ENCODE measurements around the gene ANKRD39. TPM values are rescaled to one million over a fixed set of nuclear protein-coding genes. Genes with fewer than 3 reads are reported as not detected.

The ANKRD39 gene
- total and polyA plus RNA-seq, 9 of the 15 experiments (the other 6 are each of a cell fraction or from before 2014, with no cell fraction given): 8.2 to 33.1 (median 23.8) TPM

GRCh38 chr2:96800061-96801004 is 57.5 kb downstream of the ANKRD39 start:
- H3K9me3 ChIP-seq (replicated peaks; ENCODE audit: control insufficient read depth, insufficient read depth, low read depth, low read length): no peaks in the 10 kb centered on the region
- peak overlapping the region in 1 of 2 experiments; percentile 43; a peak in 2 of 4 replicates for H3K9ac ChIP-seq (ENCODE audit: insufficient read depth in 1 of 2, low read depth in 2 of 2, low read length in 2 of 2)
- H2AFZ ChIP-seq (ENCODE audit: low read depth, low read length): no peak overlapping the region
- peak; percentile 39 for ATAC-seq
- peaks cover 0 to 10% of the 10 kb centered on the region in 2 experiments; a peak in 2 of 5 replicates for H3K4me1 ChIP-seq (replicated peaks in 1 of 2; ENCODE audit: control insufficient read depth in 2 of 2, insufficient read depth in 2 of 2, low read length in 2 of 2)
- intact Hi-C loops (cut with micrococcal nuclease) (loop anchor here (10.0 kb wide), 1 partner anchor 246 kb away; no protein-coding TSS in a partner anchor), in situ Hi-C loops (cut with MboI) (no loop called here)
- H3K27ac ChIP-seq (ENCODE audit: extremely low read depth, low read depth, low read length): no peak overlapping the region
- CTCF ChIA-PET (ENCODE audit: low intra/inter-chr PET ratio): no interaction called here
- 84% methylated on average over 25 of the region's 27 CpGs for WGBS (ENCODE audit: insufficient coverage, low coverage, missing lambda C conversion rate)
- POLR2A ChIA-PET: interaction anchor here (1.4 kb wide), 1 partner anchor 13 kb away, joined by 3 read pairs; no protein-coding TSS in a partner anchor
- no peak overlapping the region for H3K4me3 ChIP-seq
- H3K27me3 ChIP-seq (ENCODE audit: control insufficient read depth in 2 of 2, insufficient read depth in 2 of 2, low read length in 2 of 2): no peaks in the 10 kb centered on the region
- H4K20me1 ChIP-seq (replicated peaks; ENCODE audit: control insufficient read depth, insufficient read depth, low read length): no peaks in the 10 kb centered on the region
- no peaks in the 10 kb centered on the region for H3K79me2 ChIP-seq (ENCODE audit: control insufficient read depth, insufficient read depth, low read length)
- no peaks in the 10 kb centered on the region for H3K9me1 ChIP-seq (ENCODE audit: control insufficient read depth, insufficient read depth, low read length)
- no TSS peak for BruUV-seq (replicated peaks)
- DNase-seq (ENCODE audit: extremely low read depth in 1 of 4, low spot score in 3 of 4): no peak
- H3K4me2 ChIP-seq (ENCODE audit: insufficient read depth, low read length): no peak overlapping the region
- no peak for FAIRE-seq
- H3K36me3 ChIP-seq (ENCODE audit: control insufficient read depth, insufficient read depth, low read length): peaks cover 25% of the 10 kb centered on the region; the same call in 2 of the 3 replicates
- TF ChIP-seq, protein P1, sequence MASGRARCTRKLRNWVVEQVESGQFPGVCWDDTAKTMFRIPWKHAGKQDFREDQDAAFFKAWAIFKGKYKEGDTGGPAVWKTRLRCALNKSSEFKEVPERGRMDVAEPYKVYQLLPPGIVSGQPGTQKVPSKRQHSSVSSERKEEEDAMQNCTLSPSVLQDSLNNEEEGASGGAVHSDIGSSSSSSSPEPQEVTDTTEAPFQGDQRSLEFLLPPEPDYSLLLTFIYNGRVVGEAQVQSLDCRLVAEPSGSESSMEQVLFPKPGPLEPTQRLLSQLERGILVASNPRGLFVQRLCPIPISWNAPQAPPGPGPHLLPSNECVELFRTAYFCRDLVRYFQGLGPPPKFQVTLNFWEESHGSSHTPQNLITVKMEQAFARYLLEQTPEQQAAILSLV (tag; IDR thresholded peaks at IDR 0.05): no peak
- TF ChIP-seq NR2C2 (CRISPR knock-in tag; IDR thresholded peaks at IDR 0.05) (no peak), NR2C2 (tag; IDR thresholded peaks at IDR 0.05) (no peak), IRF2 (CRISPR knock-in tag; IDR thresholded peaks at IDR 0.05) (no peak), ZBTB12 (CRISPR knock-in tag; IDR thresholded peaks at IDR 0.05) (no peak), DACH1 (IDR thresholded peaks at IDR 0.05; ENCODE audit: partially characterized antibody) (no peak), U2AF2 (optimal IDR thresholded peaks at IDR 0.05; ENCODE audit: low read depth, low read length) (no peak), ZNF583 (CRISPR knock-in tag; IDR thresholded peaks at IDR 0.05) (no peak), CREM (IDR thresholded peaks at IDR 0.05; ENCODE audit: low read depth) (no peak), RBM17 (IDR thresholded peaks at IDR 0.05; ENCODE audit: borderline replicate concordance, low read depth, low read length) (no peak), ELF1 (tag; IDR thresholded peaks at IDR 0.05) (no peak)
- TF ChIP-seq, protein P2, sequence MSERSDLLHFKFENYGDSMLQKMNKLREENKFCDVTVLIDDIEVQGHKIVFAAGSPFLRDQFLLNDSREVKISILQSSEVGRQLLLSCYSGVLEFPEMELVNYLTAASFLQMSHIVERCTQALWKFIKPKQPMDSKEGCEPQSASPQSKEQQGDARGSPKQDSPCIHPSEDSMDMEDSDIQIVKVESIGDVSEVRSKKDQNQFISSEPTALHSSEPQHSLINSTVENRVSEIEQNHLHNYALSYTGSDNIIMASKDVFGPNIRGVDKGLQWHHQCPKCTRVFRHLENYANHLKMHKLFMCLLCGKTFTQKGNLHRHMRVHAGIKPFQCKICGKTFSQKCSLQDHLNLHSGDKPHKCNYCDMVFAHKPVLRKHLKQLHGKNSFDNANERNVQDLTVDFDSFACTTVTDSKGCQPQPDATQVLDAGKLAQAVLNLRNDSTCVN (CRISPR knock-in tag; IDR thresholded peaks at IDR 0.05): no peak
- TF ChIP-seq, protein P3, sequence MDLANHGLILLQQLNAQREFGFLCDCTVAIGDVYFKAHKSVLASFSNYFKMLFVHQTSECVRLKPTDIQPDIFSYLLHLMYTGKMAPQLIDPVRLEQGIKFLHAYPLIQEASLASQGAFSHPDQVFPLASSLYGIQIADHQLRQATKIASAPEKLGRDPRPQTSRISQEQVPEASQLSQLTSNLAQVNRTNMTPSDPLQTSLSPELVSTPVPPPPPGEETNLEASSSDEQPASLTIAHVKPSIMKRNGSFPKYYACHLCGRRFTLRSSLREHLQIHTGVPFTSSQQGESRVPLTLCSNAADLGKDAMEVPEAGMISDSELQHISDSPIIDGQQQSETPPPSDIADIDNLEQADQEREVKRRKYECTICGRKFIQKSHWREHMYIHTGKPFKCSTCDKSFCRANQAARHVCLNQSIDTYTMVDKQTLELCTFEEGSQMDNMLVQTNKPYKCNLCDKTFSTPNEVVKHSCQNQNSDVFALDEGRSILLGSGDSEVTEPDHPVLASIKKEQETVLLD (IDR thresholded peaks at IDR 0.05): no peak
- TF ChIP-seq, protein P4, sequence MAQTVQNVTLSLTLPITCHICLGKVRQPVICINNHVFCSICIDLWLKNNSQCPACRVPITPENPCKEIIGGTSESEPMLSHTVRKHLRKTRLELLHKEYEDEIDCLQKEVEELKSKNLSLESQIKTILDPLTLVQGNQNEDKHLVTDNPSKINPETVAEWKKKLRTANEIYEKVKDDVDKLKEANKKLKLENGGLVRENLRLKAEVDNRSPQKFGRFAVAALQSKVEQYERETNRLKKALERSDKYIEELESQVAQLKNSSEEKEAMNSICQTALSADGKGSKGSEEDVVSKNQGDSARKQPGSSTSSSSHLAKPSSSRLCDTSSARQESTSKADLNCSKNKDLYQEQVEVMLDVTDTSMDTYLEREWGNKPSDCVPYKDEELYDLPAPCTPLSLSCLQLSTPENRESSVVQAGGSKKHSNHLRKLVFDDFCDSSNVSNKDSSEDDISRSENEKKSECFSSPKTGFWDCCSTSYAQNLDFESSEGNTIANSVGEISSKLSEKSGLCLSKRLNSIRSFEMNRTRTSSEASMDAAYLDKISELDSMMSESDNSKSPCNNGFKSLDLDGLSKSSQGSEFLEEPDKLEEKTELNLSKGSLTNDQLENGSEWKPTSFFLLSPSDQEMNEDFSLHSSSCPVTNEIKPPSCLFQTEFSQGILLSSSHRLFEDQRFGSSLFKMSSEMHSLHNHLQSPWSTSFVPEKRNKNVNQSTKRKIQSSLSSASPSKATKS (CRISPR knock-in tag; IDR thresholded peaks at IDR 0.05): no peak

All from K562 (cell line).